Endometrial microvascular endothelial cells (primary cell): ENCODE measurements around the gene IKBKG. TPM values are rescaled to one million over a fixed set of nuclear protein-coding genes. Genes with fewer than 3 reads are reported as not detected.
"Not testable (repeated sequence)": the region's sequence is repeated elsewhere in the genome, so short reads cannot be mapped to it uniquely, and the experiment has no call there.

ENCODE experiments used
- in situ Hi-C: cut with HindIII; loops from 2 replicates; pipeline ENCODE4 v1.10.0; 2017; ENCODE audit warnings: low sequenced_read_pairs, low pct_unique_long_range_greater_than_20kb; ENCODE audit errors: inconsistent ontology term
- total RNA-seq: library from RNA; depleted of rRNA; stranded (reverse); fragments of >200 nt; gene quantifications from one replicate; pipeline ENCODE4 v1.2.3, GENCODE V29; 2015; ENCODE audit errors: inconsistent ontology term

The IKBKG gene
- total RNA-seq, 1 donor from 2014 or later, result 27.7 TPM

DNA sequence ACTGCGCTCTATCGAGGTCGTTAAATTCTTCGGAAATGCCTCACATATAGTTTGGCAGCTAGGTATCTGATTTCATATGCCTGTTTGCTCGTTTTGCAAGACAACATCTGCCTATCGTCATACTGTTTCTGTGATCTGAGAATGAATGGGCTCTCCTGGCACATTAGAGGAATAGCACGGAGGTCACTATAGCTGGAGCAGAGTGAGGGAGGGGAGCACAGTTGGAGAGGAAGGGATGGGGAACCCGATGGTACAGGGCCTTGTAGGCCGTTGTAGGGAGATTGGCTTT lies 552 bp downstream of the IKBKG start:
- in situ Hi-C loops, result no loop called here

DNA sequence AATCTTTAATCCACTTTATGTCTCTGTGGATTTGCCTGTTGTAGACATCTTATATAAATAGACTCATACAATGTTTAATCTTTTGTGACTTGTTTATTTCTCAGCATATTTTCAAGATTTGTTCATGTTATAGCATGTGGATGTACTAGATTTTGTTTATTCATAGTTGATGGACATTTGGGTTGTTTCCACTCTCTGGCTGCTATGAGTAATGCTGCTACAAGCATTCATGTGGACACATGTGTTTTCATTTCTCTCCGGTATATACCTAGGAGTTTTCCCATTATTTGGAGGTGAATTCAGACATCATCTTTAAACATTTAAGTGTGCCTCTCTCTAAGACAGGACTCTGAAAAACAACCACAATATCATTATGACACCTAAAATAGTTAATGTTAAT lies 2.3 kb downstream of the IKBKG start:
- in situ Hi-C loops, result no loop called here

DNA sequence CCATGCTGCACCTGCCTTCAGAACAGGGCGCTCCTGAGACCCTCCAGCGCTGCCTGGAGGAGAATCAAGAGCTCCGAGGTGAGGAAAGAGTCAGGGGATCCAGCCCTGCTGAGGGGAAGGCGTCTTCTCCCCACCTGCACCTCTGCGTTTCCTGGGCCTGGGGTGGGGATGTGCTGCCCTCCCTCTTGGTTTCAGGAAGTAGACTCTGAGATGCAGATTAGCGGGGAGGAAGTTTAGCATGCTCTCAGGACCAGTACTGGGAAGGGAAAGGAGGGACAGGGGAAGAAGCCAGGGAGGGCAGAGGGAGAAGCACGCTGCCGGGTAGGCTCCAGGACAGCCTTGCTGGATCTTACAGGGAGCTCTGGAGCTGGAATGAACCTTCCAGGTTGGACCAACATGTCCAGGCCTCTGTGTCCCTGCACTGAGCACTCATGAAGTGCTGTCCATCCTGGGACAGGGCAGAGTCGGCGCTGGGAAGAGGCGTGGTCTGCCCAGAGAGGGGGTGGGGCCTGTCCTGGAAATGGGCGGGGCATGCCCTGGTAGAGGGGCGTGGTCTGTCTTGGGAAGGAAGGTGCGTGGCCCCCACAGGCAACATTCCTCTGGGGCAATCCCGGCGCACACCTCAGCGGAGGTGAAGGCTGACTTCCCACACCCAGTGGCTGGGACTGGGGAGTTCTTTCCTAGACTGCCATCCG lies 4.8 kb downstream of the IKBKG start:
- in situ Hi-C loops, result not testable (repeated sequence)

DNA sequence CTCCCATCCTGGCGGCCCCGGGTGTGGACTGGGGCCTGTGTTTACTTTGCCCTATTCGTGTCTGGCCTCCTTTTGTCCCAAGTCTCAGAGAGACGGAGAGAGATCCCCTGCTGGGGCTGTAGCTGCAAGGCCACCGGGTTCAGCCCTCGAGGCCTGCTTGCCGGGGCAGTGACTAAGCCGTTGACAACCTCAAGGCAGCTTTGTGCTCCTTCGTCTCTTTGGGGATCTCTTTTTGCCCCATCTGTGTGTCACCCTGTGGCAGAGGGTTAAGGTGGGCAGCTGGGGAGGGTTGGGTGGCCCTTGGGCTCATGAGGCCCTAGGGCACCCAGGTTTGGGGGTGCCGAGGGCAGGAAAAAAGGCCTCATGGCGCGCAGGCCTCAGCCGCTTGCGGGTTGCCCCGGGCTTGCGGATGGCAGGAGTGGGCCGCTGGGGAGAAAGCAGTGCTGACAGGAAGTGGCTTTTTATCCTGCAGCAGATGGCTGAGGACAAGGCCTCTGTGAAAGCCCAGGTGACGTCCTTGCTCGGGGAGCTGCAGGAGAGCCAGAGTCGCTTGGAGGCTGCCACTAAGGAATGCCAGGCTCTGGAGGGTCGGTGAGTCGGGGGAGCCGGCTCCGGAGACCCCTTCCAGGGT lies 10.8 kb downstream of the IKBKG start:
- in situ Hi-C loops, result not testable (repeated sequence)

DNA sequence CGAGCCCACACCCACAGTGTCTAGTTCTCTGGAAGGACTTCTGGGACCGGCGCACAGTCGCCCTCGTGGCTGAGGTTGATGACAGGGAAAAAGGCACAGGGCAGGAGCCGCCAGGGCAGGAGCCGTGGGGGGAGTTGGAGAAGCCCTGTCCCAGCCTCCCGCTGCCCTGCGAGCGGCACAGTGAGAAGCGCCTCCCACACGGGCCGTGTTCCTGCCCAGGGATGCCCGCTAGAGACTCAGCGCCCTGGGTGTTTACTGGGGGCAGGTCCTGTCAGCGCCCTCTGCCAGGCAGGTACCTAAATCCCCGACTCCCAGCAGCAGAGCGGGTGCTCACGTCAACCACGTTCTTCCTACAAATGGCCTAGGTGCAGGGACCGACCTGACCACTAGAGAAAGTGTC lies 11.5 kb downstream of the IKBKG start:
- in situ Hi-C loops, result not testable (repeated sequence)

DNA sequence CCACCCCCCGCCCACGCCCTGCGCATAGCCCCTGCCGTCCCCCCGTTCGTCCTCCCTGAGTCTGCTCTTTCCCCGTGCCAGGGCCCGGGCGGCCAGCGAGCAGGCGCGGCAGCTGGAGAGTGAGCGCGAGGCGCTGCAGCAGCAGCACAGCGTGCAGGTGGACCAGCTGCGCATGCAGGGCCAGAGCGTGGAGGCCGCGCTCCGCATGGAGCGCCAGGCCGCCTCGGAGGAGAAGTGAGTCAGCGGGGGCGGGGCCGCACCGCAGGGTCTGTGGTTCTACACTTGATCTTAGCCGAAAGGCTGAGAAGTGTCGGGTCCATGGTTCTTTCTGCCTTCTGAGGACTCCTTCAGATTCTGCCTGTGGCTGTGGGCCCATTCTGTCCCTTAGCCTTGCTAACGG lies 12.9 kb downstream of the IKBKG start:
- in situ Hi-C loops, result not testable (repeated sequence)

DNA sequence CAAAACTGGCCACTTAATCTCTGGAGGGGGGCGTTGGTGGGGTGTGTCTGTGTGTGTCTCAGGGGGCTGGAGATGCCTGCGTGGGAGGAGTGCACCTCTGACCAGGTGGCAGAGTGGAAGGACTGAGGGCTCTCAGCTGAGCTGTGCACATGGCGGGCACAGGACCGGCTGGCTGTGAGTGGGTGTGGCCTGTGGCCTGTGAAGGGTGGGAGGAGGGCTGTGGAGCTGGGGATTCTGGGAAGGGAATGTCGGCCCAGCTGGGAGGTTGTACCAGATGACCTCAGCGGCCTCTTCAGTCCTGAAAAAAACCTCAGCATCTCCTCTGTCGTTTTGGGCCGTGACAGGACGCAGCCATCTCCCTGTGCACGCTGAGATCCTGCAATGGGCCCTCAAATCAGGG lies 14.9 kb downstream of the IKBKG start:
- in situ Hi-C loops, result not testable (repeated sequence)

DNA sequence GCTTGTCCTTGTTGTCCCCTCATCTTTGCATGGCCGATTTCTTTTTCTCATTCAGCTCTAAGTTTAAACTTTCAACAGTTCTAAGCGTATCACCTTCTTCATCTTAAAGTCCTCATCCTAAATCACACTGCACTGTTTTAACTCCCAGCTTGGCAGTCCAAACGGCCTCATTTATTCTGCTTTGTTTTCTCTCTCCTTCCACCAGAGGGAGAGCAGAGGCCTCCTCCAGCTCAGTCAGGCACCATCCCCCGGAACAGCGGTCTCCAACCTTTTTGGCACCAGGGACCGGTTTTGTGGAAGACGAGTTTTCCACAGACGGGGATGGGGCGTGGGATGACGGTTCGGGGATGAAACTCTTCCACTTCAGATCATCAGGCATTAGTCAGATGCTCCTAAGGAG lies 22.9 kb downstream of the IKBKG start:
- in situ Hi-C loops, result not testable (repeated sequence)

DNA sequence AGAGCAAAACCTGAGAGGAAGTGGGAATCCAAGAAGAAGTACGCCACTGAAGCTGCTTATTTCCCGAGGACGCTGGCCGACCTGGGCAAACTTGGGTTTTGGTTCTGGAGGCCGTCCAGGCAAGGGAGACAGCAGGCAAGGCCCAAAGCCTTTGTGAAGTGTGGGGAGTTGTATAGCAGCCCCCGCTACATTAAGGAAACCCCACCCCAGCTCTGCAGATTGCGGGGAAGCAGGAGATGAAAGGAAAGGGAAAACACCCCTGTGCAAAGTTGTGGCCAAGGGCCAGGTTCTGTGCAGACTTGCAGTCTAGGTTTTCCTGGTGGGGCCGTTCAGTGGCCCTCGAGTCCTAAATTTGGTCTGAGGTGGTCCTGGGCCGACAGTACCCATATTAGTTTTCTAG lies 25.6 kb downstream of the IKBKG start:
- in situ Hi-C loops, result not testable (repeated sequence)

DNA sequence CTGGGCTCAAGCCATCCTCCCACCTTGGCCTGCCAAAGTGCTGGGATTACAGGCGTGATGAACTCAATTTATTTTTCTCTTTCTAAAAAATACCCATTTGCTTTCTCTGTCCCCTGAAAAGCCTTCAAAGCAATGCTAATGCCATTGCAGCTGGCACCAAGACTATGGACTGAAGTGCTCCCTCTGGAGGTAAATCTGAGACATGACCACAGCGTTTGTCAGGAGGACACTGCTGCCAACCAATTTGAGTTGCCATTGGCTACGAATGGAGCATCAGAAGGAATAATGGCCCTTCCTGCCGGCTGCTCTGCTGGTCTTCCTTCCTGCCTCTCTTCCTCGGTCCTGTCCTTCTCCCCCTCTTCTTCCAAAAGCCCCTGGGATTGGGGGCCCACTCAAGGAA lies 27.7 kb downstream of the IKBKG start:
- in situ Hi-C loops, result not testable (repeated sequence)

DNA sequence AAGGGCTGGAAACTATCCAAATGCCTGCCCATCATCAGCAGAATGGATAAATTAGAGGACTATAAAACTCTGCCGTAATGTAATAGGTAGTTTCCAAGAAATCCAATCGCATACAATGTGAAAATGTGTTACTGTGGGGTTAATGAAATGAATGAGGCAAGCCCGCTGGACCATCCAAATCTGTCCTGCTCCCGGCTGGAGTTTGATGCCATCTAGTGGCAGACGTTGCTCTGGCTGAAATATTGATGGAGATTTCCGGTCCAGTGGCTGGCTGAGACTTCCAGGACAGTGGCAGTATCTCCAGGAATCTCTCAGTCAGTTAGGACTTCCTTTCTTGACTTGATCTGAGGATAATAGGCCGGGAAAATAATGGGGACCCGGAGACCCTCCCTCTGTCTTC lies 35.6 kb downstream of the IKBKG start:
- in situ Hi-C loops, result not testable (repeated sequence)

DNA sequence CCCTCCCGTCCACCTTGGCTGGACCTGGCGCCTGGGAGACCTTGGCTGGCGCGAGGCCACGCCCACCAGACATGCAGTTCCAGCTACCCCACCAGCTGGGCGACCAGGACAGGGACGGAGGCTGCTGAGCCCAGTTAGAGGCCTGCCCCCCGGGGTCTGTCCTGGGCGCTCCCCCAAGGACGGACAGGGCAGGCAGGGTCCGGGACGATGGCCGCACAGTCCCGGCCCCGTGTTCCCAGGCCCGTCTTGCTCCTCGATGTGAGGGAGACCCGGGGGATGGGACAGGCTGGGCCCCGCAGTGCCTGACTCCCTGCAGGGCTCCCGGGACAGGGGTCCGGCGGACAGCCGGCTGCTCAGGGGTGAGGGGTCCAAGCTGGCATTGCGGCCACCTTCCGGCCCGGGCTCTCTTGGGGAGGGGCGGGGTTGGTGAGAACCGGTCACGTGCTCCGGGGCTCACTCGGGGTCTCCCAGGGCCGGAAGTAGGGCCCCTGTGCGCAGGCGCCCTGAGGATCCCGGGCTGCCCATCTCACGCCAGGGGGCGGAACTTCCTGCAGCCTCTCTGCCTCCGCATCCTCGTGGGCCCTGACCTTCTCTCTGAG lies 37.3 kb downstream of the IKBKG start, which contains the start of gene CTAG1A:
Gene CTAG1A (plus strand): TSS at position 549 of the 599 bp plus-strand sequence. CDS start 74 bp downstream, outside the sequence.
- in situ Hi-C loops, result not testable (repeated sequence)

DNA sequence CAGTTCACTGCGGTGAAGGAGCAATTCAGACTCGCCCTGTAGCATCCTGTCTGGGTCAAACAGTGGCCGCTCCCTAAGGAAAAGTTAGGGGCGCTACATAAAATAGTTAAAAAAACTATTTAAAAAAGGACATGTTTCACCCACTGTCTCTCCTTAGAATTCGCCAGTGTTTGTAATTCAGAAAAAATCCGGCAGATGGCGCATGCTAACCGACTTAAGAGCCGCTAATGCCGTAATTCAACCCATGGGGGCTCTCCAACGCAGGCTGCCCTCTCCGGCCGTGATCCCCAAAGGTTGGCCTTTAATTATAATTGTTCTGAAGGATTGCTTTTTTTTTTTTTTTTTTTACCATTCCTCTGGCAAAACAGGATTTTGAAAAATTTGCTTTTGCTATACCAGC lies 43.0 kb downstream of the IKBKG start:
- in situ Hi-C loops, result not testable (repeated sequence)

DNA sequence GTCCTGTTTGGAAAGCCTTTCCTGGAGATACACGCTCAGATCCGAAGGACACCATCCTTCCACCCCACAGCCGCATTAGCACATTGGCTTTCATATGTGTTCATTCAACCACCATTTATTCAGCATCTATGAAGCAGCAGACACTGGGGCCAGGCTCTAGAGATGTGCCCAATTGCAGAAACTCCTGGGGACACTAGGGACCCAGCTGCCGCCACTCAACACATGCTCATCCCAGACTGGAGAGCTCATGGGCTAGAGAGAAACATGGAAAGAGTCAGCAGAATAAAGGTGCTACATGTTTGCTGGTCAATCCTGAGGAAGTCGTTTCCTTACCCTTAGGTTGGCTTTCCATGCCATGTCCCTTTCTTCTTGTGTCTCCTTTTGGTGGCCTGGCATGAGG lies 45.1 kb downstream of the IKBKG start:
- in situ Hi-C loops, result no loop called here

DNA sequence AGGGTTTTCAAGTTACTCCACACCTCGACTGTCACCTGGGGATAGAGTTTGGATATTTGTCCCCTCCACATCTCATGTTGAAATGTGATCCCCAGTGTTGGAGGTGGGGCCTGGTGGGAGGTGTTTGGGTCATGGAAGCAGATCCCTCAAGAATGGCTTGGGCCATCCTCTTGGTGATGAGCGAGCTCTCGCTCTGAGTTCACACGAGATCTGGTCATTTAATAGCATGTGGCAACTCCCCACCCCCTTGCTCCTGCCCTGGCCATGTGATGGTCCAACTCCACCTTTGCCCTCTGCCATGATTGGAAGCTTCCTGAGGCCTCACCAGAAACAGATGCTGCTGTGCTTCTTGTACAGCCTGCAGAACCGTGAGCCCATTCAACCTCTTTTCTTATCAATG lies 45.8 kb downstream of the IKBKG start:
- in situ Hi-C loops, result no loop called here

DNA sequence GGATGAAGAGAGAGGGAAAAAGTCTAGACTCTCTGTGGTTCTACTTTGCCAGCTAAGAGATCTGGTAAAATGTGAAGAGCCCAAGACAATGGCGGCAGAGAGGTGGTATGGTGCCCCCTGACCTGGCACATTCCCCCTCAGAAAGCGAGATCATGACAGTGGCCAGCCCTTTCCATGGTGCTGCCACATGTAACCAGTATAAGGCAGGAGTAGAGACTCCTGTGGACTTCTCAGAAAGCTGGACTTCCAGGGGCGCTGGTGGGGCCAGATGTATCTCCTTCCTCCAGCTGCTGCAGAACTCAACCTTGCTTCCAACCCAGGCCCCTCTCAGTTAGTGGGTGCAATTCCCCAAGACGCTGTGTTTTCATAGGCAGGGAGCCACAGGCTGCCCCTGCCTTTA lies 47.1 kb downstream of the IKBKG start:
- in situ Hi-C loops, result no loop called here

DNA sequence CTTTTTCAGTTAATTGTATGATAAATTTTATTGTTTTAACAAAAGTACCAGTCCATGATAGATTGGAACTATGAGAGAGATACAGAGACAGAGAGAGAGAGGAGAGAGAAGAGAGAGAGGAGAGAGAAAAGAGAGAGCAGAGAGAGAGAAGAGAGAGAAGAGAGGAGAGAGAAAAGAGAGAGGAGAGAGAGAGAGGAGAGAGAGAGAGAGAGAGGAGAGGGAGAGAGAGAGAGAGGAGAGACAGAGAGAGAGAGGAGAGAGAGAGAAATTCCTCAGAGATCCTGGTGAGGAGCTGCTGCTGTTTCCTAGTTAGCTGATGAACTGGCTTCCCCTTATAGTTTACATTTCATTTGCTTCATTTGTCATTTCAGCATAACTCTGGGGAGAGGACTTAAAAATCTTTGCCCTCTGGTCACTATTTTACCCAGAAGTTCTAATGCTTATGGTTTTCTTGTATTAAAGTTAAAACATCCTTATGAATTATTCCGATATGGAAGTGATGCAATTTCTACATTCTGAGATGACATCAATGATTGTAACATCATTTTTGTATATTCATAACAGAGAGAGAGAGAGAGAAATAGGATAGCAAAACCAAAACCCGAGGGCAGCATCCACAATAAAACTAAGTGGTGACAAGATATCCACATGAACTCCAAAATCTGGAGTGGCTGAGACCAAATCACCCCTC lies 48.3 kb downstream of the IKBKG start:
- in situ Hi-C loops, result no loop called here

DNA sequence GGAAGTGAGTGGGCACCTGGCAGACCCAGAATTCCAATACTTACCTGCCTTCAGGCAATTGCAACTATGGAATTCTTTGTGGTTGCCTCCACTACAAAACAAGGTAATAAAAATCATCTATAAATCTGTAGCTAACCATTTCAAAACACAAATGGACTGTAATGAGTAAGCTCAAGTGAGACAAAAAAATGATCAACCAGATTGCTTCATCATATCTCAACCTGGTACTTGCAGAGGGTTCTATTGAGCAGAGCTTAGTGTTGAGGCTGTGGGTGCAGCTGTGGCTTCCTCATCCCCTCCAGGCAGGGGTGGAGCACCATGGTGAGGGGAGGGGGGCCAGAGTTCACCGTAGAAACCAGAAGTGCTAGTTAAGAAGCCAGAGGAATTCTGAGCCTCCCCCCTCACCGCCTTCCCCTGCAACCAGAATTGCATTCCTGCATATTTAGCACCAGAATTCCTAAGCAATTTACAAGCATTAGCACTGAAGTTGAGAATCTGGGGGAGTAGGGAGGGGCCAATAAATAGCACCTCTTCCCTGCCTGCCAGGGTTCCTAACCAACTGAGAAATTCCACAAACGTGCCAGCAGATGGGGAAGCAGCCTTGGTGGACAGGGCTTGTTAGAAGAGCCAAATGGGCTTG lies 49.0 kb downstream of the IKBKG start:
- in situ Hi-C loops, result no loop called here

DNA sequence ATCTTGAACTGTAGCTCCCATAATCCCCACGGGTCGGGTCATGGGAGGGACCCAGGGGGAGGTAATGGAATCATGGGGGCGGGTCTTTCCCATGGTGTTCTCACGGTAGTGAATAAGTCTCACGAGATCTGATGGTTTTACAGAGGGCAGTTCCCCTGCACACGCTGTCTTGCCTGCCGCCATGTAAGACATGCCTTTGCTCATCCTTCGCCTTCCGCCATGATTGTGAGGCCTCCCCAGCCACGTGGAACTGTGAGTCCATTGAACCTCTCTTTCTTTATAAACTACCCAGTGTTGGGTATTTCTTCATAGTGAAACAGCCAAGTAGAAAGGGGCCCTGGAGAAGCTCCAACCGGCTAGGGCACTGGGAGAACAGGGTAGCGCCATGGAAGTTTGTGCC lies 49.8 kb downstream of the IKBKG start:
- in situ Hi-C loops, result no loop called here
